Activated T-helper 9 cell treated with anti-CD3 and anti-CD28 coated beads, Interleukin-2, amount 50 U/mL, for 16 hours (primary cell): Measurements from ENCODE around the gene PKD2.
"Not testable (repeated sequence)": the region's sequence is repeated elsewhere in the genome, so short reads cannot be mapped to it uniquely, and the experiment has no call there.

ENCODE experiments used
- DNase-seq: peaks from one replicate; pipeline ENCODE4 v3.0.0-alpha.2; 2020; ENCODE audit warnings: low read depth

Gene PKD2

GRCh38 chr4:88115587-88115986 is 108.2 kb downstream of the PKD2 start:
- DNase-seq = no peak

- DNase-seq = no peak
Observed at GRCh38 chr4:88119943-88120342, 112.5 kb downstream of the PKD2 start.

- not testable (repeated sequence) for DNase-seq
Observed at GRCh38 chr4:88122260-88122659, 114.8 kb downstream of the PKD2 start.
